Heart right ventricle (tissue), 16 donors: Measurements from ENCODE around the gene GTF2IRD1. TPM values are rescaled to one million over a fixed set of nuclear protein-coding genes. Genes with fewer than 3 reads are reported as not detected.
A peak's percentile ranks its signal among the peaks of the same experiment; 100 is the strongest.

Experiments
- ATAC-seq, 8 donors: fragments of 200-7000 bp; cut with Tn5 transposase; one replicate each; pipeline ENCODE4 v1.9.1; 2020; ENCODE audit warnings: mild to moderate bottlenecking in 8 of 8, moderate library complexity in 8 of 8, moderate number of reproducible peaks in 1 of 8
- DNase-seq, 2 donors: peaks; one replicate each; pipeline ENCODE4 v3.0.0-alpha.2; 2020
- H3K27ac ChIP-seq, 10 donors: fragments of 200-600 bp; sonication (generic) in 2 of 10; one replicate each; pipeline versions ENCODE4 v1.5.0 to v1.8.0; 2020 to 2022; ENCODE audit warnings: mild to moderate bottlenecking in 3 of 10
- H3K27me3 ChIP-seq, 7 donors: fragments of 200-600 bp; one replicate each; pipeline ENCODE4 v1.8.0; 2021 to 2022; ENCODE audit warnings: mild to moderate bottlenecking in 2 of 7
- H3K36me3 ChIP-seq, 9 donors: fragments of 200-600 bp; sonication (generic) in 1 of 9; one replicate each; pipeline versions ENCODE4 v1.5.0 to v1.8.0; 2020 to 2022; ENCODE audit warnings: mild to moderate bottlenecking in 2 of 9
- H3K4me1 ChIP-seq, 9 donors: fragments of 200-600 bp; sonication (generic) in 1 of 9; one replicate each; pipeline versions ENCODE4 v1.5.0 to v1.8.0; 2020 to 2022; ENCODE audit warnings: mild to moderate bottlenecking in 4 of 9
- H3K4me3 ChIP-seq, 10 donors: fragments of 200-600 bp; sonication (generic) in 2 of 10; one replicate each; pipeline versions ENCODE4 v1.5.0 to v1.8.0; 2020 to 2022; ENCODE audit warnings: mild to moderate bottlenecking in 7 of 10, moderate library complexity in 2 of 10
- H3K9me3 ChIP-seq, 11 donors: fragments of 200-600 bp in 10 of 11; sonication (generic) in 2 of 11; one replicate each; pipeline versions ENCODE4 v1.5.0 to v1.8.0; 2013 to 2022; ENCODE audit warnings: mild to moderate bottlenecking in 2 of 11, control low read depth in 1 of 11, moderate library complexity in 1 of 11
- CTCF ChIP-seq, 9 donors: fragments of 200-600 bp; sonication (generic) in 2 of 9; IDR thresholded peaks; one replicate each; pipeline versions ENCODE4 v1.5.0 to v1.8.0; 2021 to 2022; ENCODE audit warnings: antibody characterized with exemption in 9 of 9, mild to moderate bottlenecking in 5 of 9, moderate library complexity in 1 of 9
- WGBS, 2 donors: extraction: QIAGEN DNeasy Blood & Tissue Kit; methylation state at CpG; one replicate each; pipeline ENCODE4 v1.1.7; 2013; ENCODE audit warnings: inconsistent platforms in 1 of 2; 5-methylcytosine and 5-hydroxymethylcytosine counted together
- intact Hi-C, 10 donors: fragments of 100-400 bp; cut with DNase I; formaldehyde crosslinking; loops; one replicate each; pipeline versions ENCODE4 v1.11.1 to v1.14.2; 2022
- polyA plus RNA-seq, 2 donors: library from polyadenylated mRNA; stranded (reverse); fragments of 200-250 nt; gene quantifications; one replicate each; pipeline ENCODE4 v1.2.3, GENCODE V29; 2013
- total RNA-seq, 10 donors: library from RNA; stranded (reverse); fragmentation: NEBNext Ultra II Directional in 3 of 10; extraction: Animal tissue kit (Norgen Biotek cat#: 25700) in 3 of 10; gene quantifications; one replicate each; pipeline versions ENCODE4 v1.2.1 to v1.2.4, GENCODE V29; 2021 to 2023
- donor health status: Arrhythmogenic right ventricular cardiomyopathy.
- donor health status: ischemic (EF 13 %, LVEDD 7.1; RV severe dilation, severe dysfunction).
- donor health status: healthy with polysubstance abuse.
- donor health status: DM: no; HTN: yes; CAD: no.
- donor health status: DM: no; HTN: no; CAD: no.
- donor health status: ischemic (EF 25% LVEDD 6.9; RV normal size, moderate dysfunction).
- donor health status: ischemic (EF 25% LVEDD 5.7; RV mildly dilated, moderate dysfunction).
- donor health status: healthy.
- donor health status: DM: yes; HTN: yes; CAD: no.
- donor health status: Ischemic cardiomyopathy.
- donor health status: ischemic (EF 35%, LVEDD 5.7; RV mildly dilated, moderate dysfunction).
- donor health status: nonischemic (EF 11% LVEDD 7.7; RV severe dilation, severe dysfunction).
- donor health status: DM: yes; HTN: yes; CAD: no.
- donor health status: PGD.
- donor health status: ischemic (EF 29% LVEDD 5.4; RV normal size, mild dysfunction).
- donor health status: nonischemic (EF 23%, LVEDD 6.1; RV moderate dilation, normal function).

The GTF2IRD1 gene
- total and polyA plus RNA-seq, 12 donors, result 11.7 to 36.6 (median 18.0) TPM

DNA sequence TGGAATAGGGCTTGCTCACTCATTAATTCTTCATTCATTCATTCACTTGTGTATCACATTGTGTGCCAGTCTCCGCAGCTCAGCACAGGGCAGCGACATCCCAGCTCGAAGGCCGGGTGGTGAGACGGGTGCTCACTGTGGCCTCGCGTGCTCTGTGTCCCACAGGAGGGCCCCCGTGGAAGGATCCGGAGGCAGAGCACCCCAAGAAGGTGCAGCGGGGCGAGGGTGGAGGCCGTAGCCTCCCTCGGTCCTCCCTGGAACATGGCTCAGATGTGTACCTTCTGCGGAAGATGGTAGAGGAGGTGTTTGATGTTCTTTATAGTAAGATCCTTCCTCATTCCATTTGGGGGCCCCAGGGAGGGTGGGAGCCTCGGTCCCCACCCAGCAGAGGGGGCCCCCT is 61.6 kb downstream of the GTF2IRD1 start:
- no peaks in the 10 kb centered on the region for H3K9me3 ChIP-seq
- WGBS, 2 donors, result 93 to 94% methylated on average over 15 of the region's 15 CpGs
- peak overlapping the region in 8 of 10 donors; percentile 10 to 80 (median 44) for H3K27ac ChIP-seq
- peak in 1 of 8 donors; percentile 16 for ATAC-seq
- no peak for TF ChIP-seq CTCF (IDR thresholded peaks at IDR 0.05)
- H3K36me3 ChIP-seq, result peaks cover 0 to 48% (median 0%) of the 10 kb centered on the region in 9 donors
- peaks cover 0 to 23% (median 10%) of the 10 kb centered on the region in 9 donors for H3K4me1 ChIP-seq
- no peak overlapping the region for H3K4me3 ChIP-seq
- no peak for DNase-seq
- intact Hi-C loops, result loop anchor here in 1 of 10 donors (5.0 kb wide), 1 partner anchor 63 kb away; the partner anchor contains the start of gene GTF2IRD1
- no peaks in the 10 kb centered on the region for H3K27me3 ChIP-seq

GRCh38 chr7:74516214-74516613 is 62.5 kb downstream of the GTF2IRD1 start:
- Histone ChIP-seq H3K4me3 (no peak overlapping the region), H3K36me3 (peaks cover 0 to 49% (median 0%) of the 10 kb centered on the region in 9 donors), H3K4me1 (peaks cover 0 to 23% (median 10%) of the 10 kb centered on the region in 9 donors), H3K27me3 (no peaks in the 10 kb centered on the region), H3K27ac (peak overlapping the region in 1 of 10 donors; percentile 36), H3K9me3 (peaks cover 0 to 3% (median 0%) of the 10 kb centered on the region in 11 donors)
- no peak for TF ChIP-seq CTCF (IDR thresholded peaks at IDR 0.05)
- intact Hi-C loops, result loop anchor here in 1 of 10 donors (5.0 kb wide), 1 partner anchor 64 kb away; the partner anchor contains the start of gene GTF2IRD1
- no peak for DNase-seq
- ATAC-seq, result no peak
- WGBS, 2 donors, result 91 to 93% methylated on average over 3 of the region's 3 CpGs

- no peak overlapping the region for H3K4me3 ChIP-seq
- no peak overlapping the region for H3K27ac ChIP-seq
- peaks cover 0 to 13% (median 0%) of the 10 kb centered on the region in 11 donors for H3K9me3 ChIP-seq
- H3K4me1 ChIP-seq, result peaks cover 0 to 23% (median 10%) of the 10 kb centered on the region in 9 donors
- no peak for ATAC-seq
- no peaks in the 10 kb centered on the region for H3K27me3 ChIP-seq
- no peak for DNase-seq
- 93 to 98% methylated on average over 13 of the region's 13 CpGs for WGBS, 2 donors
- intact Hi-C loops, result loop anchor here in 1 of 10 donors (5.0 kb wide), 1 partner anchor 66 kb away; the partner anchor contains the start of gene GTF2IRD1
- H3K36me3 ChIP-seq, result peaks cover 0 to 49% (median 4%) of the 10 kb centered on the region in 9 donors
- no peak for TF ChIP-seq CTCF (IDR thresholded peaks at IDR 0.05)
Observed at GRCh38 chr7:74518041-74518440, 64.3 kb downstream of the GTF2IRD1 start.

DNA sequence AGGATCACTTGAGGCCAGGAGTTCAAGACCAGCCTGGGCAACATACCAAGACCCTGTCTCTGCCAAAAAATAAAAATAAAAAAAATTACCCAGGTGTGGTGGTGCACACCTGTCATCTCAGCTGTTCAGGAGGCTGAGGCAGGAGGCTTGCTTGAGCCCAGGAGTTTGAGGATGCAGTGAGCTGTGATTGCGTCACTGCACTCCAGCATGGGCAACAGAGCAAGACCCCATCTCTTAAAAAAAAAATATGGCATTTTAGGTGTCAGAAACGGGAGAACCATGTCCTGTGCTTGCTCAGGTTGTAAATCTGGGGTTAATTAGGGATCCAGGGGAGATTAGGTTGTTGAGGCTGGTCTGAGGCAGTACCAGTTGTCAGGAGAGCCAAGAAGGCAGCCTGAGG is 64.9 kb downstream of the GTF2IRD1 start:
- no peaks in the 10 kb centered on the region for H3K27me3 ChIP-seq
- intact Hi-C loops, result loop anchor here in 1 of 10 donors (5.0 kb wide), 1 partner anchor 66 kb away; the partner anchor contains the start of gene GTF2IRD1
- ATAC-seq, result no peak
- H3K27ac ChIP-seq, result no peak overlapping the region
- H3K9me3 ChIP-seq, result peaks cover 0 to 13% (median 0%) of the 10 kb centered on the region in 11 donors
- H3K4me3 ChIP-seq, result no peak overlapping the region
- DNase-seq, result no peak
- TF ChIP-seq CTCF (IDR thresholded peaks at IDR 0.05), result no peak
- peaks cover 0 to 22% (median 10%) of the 10 kb centered on the region in 9 donors for H3K4me1 ChIP-seq
- WGBS, 2 donors, result 99 to 100% methylated on average over 2 of the region's 2 CpGs
- peaks cover 0 to 55% (median 4%) of the 10 kb centered on the region in 9 donors for H3K36me3 ChIP-seq
